CD14-positive monocyte (primary cell): ENCODE data around the gene DNAJC30. TPM values are rescaled to one million over a fixed set of nuclear protein-coding genes. Genes with fewer than 3 reads are reported as not detected.

ENCODE experiments used
- DNase-seq, 3 donors: peaks; one replicate each; pipeline ENCODE4 v3.0.0-alpha.2; 2011 to 2022
- H2AFZ ChIP-seq: 2 replicates; pipeline ENCODE4 v1.6.0; 2012; ENCODE audit warnings: mild to moderate bottlenecking, low read depth, low read length, inconsistent platforms; ENCODE audit not compliant: insufficient read depth, poor library complexity, severe bottlenecking
- H3K27ac ChIP-seq, 2 donors: 1 replicate in 1 of 2; 2 replicates in 1 of 2; pipeline ENCODE4 v1.5.1; 2012 to 2013; ENCODE audit warnings: low read length in 2 of 2, control low read depth in 1 of 2, inconsistent platforms in 1 of 2, low read depth in 1 of 2, mild to moderate bottlenecking in 1 of 2
- H3K27me3 ChIP-seq, 2 donors: one replicate each; pipeline versions ENCODE4 v1.6.0 to v1.6.1; 2011 to 2013; ENCODE audit warnings: low read length in 2 of 2; ENCODE audit not compliant: control insufficient read depth in 2 of 2, insufficient read depth in 2 of 2
- H3K36me3 ChIP-seq, 2 donors: replicated peaks in 1 of 2; 1 replicate in 1 of 2; 2 replicates in 1 of 2; pipeline versions ENCODE4 v1.5.1 to v1.6.1; 2012 to 2013; ENCODE audit warnings: low read length in 2 of 2, control low read depth in 1 of 2, inconsistent platforms in 1 of 2, mild to moderate bottlenecking in 1 of 2; ENCODE audit not compliant: insufficient read depth in 2 of 2, control insufficient read depth in 1 of 2
- H3K4me1 ChIP-seq, 2 donors: 1 replicate in 1 of 2; 2 replicates in 1 of 2; pipeline versions ENCODE4 v1.5.1 to v1.6.1; 2012 to 2013; ENCODE audit warnings: low read length in 2 of 2, control low read depth in 1 of 2, inconsistent platforms in 1 of 2, mild to moderate bottlenecking in 1 of 2, moderate library complexity in 1 of 2; ENCODE audit not compliant: insufficient read depth in 2 of 2, control insufficient read depth in 1 of 2
- H3K4me2 ChIP-seq: replicated peaks from 2 replicates; pipeline ENCODE3; 2012; ENCODE audit warnings: low read length, moderate library complexity, mild to moderate bottlenecking; ENCODE audit not compliant: poor library complexity, severe bottlenecking; ENCODE audit errors: extremely low read depth
- H3K4me3 ChIP-seq, 3 experiments: fragments of 200-600 bp in 1 of 3; sonication (generic) in 1 of 3; replicated peaks in 1 of 3; 1 replicate in 2 of 3; 2 replicates in 1 of 3; pipeline ENCODE4 v1.5.1; 2011 to 2013; ENCODE audit warnings: low read length in 3 of 3, mild to moderate bottlenecking in 3 of 3, control low read depth in 2 of 3, low read depth in 2 of 3, inconsistent platforms in 1 of 3, moderate library complexity in 1 of 3
- H3K79me2 ChIP-seq: 2 replicates; pipeline ENCODE4 v1.6.0; 2012; ENCODE audit warnings: mild to moderate bottlenecking, control low read depth, inconsistent platforms, low read length, moderate library complexity; ENCODE audit not compliant: insufficient read depth
- H3K9ac ChIP-seq: 2 replicates; pipeline ENCODE4 v1.6.0; 2017; ENCODE audit warnings: low read length, mild to moderate bottlenecking; ENCODE audit not compliant: insufficient read depth, poor library complexity, severe bottlenecking
- H3K9me3 ChIP-seq, 2 donors: replicated peaks in 1 of 2; 1 replicate in 1 of 2; 2 replicates in 1 of 2; pipeline versions ENCODE4 v1.5.1 to v1.6.1; 2012 to 2013; ENCODE audit warnings: low read length in 2 of 2, control low read depth in 1 of 2; ENCODE audit not compliant: control insufficient read depth in 1 of 2, insufficient read depth in 1 of 2
- H4K20me1 ChIP-seq: 2 replicates; pipeline ENCODE4 v1.6.0; 2012; ENCODE audit warnings: mild to moderate bottlenecking, low read length, control low read depth, moderate library complexity; ENCODE audit not compliant: insufficient read depth
- H3K27ac Mint-ChIP-seq, 7 donors: one replicate each; pipeline ENCODE4 v1.8.0; 2020; ENCODE audit warnings: mild to moderate bottlenecking in 7 of 7, mixed read lengths in 7 of 7, moderate library complexity in 6 of 7, inconsistent platforms in 2 of 7
- H3K27me3 Mint-ChIP-seq, 3 donors: one replicate each; pipeline ENCODE4 v1.8.0; 2021 to 2022; ENCODE audit warnings: low read depth in 3 of 3, mild to moderate bottlenecking in 3 of 3, mixed read lengths in 3 of 3, moderate library complexity in 3 of 3, inconsistent platforms in 1 of 3
- H3K36me3 Mint-ChIP-seq, 2 donors: one replicate each; pipeline ENCODE4 v1.8.0; 2020; ENCODE audit warnings: mixed read lengths in 2 of 2, inconsistent platforms in 1 of 2, mild to moderate bottlenecking in 1 of 2
- H3K4me1 Mint-ChIP-seq: one replicate; pipeline ENCODE4 v1.8.0; 2020; ENCODE audit warnings: mild to moderate bottlenecking, mixed read lengths
- H3K4me3 Mint-ChIP-seq, 2 donors: one replicate each; pipeline ENCODE4 v1.8.0; 2020; ENCODE audit warnings: mild to moderate bottlenecking in 2 of 2, mixed read lengths in 2 of 2, moderate library complexity in 1 of 2
- H3K9me3 Mint-ChIP-seq, 7 donors: one replicate each; pipeline ENCODE4 v1.8.0; 2020 to 2022; ENCODE audit warnings: mixed read lengths in 7 of 7, mild to moderate bottlenecking in 6 of 7, moderate library complexity in 6 of 7, inconsistent platforms in 2 of 7
- CTCF ChIP-seq: fragments of 200-600 bp; IDR thresholded peaks from one replicate; pipeline ENCODE4 v1.8.0; 2022; ENCODE audit warnings: antibody characterized with exemption, mild to moderate bottlenecking
- WGBS: methylation state at CpG from one replicate; pipeline ENCODE4 v1.1.5; 2013; ENCODE audit warnings: missing lambda C conversion rate; ENCODE audit not compliant: insufficient coverage; 5-methylcytosine and 5-hydroxymethylcytosine counted together
- intact Hi-C, 2 donors: fragments of 100-400 bp; cut with micrococcal nuclease; formaldehyde crosslinking; loops; one replicate each; pipeline versions ENCODE4 v1.15.0 to v1.15.1; 2023
- polyA plus RNA-seq, 3 donors: library from polyadenylated mRNA; depleted of rRNA in 1 of 3; unstranded in 2 of 3; stranded (reverse) in 1 of 3; fragments of 300-500 nt in 2 of 3; fragments of >200 nt in 1 of 3; fragmentation: Illumina TruSeq in 2 of 3; gene quantifications; 1 replicate in 2 of 3; 2 replicates in 1 of 3; pipeline ENCODE4 v1.2.3, GENCODE V29; 2012 to 2021

The DNAJC30 gene
- polyA plus RNA-seq, 3 donors: 2.4 to 5.2 (median 3.2) TPM

- H3K36me3 Mint-ChIP-seq: no peaks in the 10 kb centered on the region
- Histone ChIP-seq H3K79me2 (no peaks in the 10 kb centered on the region), H3K9me3 (peaks cover 0 to 3% of the 10 kb centered on the region in 2 donors), H2AFZ (no peak overlapping the region), H3K27ac (no peak overlapping the region), H3K27me3 (peaks cover 20 to 56% of the 10 kb centered on the region in 2 donors), H3K4me1 (peaks cover 9 to 13% of the 10 kb centered on the region in 2 donors), H3K4me2 (no peak overlapping the region), H3K4me3 (no peak overlapping the region), H4K20me1 (no peaks in the 10 kb centered on the region), H3K9ac (no peak overlapping the region), H3K36me3 (no peaks in the 10 kb centered on the region)
- peaks cover 10% of the 10 kb centered on the region for H3K4me1 Mint-ChIP-seq
- peaks cover 0 to 11% (median 3%) of the 10 kb centered on the region in 7 donors for H3K9me3 Mint-ChIP-seq
- no peak for TF ChIP-seq CTCF
- no peak overlapping the region for H3K4me3 Mint-ChIP-seq
- intact Hi-C loops: no loop called here
- H3K27ac Mint-ChIP-seq: no peak overlapping the region
- DNase-seq: no peak
- H3K27me3 Mint-ChIP-seq: peaks cover 47 to 72% (median 59%) of the 10 kb centered on the region in 3 donors
- 49% methylated on average over 4 of the region's 12 CpGs for WGBS
These were observed 12.0 kb downstream of the DNAJC30 start for GRCh38 chr7:73671322-73671661.

DNA sequence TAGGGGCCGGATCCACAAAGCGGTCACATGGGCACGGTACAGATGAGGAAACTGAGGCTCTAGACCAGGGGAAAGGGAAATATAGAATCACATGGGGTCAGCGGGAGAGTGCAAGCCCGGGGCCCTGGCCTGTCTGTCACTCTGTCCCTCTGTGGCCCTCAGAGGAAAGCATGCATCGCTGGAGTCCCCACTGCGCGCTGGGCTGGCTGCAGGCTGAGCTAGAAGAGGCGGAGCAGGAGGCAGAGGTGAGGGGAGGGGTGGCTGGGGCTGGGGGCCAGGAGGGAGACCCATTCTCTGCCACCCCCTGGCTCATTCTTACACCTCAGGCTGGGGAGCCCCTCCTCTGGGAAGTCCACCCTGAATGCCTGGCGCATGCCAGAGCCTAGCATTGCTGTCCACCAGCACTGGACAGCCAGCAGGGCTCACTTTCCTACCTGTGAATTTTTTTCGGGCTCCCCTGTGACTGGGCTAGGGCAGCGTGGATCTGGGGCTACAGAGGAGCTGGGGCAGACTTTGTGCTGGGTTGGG, 13.3 kb downstream of the DNAJC30 start:
- TF ChIP-seq CTCF: no peak
- peaks cover 12% of the 10 kb centered on the region for H3K4me1 Mint-ChIP-seq
- WGBS: 61% methylated on average over 5 of the region's 12 CpGs
- H3K27me3 Mint-ChIP-seq: peaks cover 61 to 86% (median 67%) of the 10 kb centered on the region in 3 donors
- no peak overlapping the region for H3K27ac Mint-ChIP-seq
- DNase-seq: no peak
- Histone ChIP-seq H3K4me1 (peaks cover 9 to 13% of the 10 kb centered on the region in 2 donors), H3K79me2 (no peaks in the 10 kb centered on the region), H3K27me3 (peaks cover 25 to 70% of the 10 kb centered on the region in 2 donors), H2AFZ (no peak overlapping the region), H3K9me3 (peaks cover 3 to 4% of the 10 kb centered on the region in 2 donors), H3K27ac (no peak overlapping the region), H3K4me2 (no peak overlapping the region), H3K36me3 (no peaks in the 10 kb centered on the region), H3K4me3 (no peak overlapping the region), H3K9ac (no peak overlapping the region), H4K20me1 (no peaks in the 10 kb centered on the region)
- peak overlapping the region in 1 of 2 donors; percentile 75 for H3K4me3 Mint-ChIP-seq
- intact Hi-C loops: loop anchor here (5.0 to 10.0 kb wide), 3 partner anchors 52 to 145 kb away; partner anchors contain the start of gene BAZ1B (in 1 of the 2)
- peaks cover 0 to 18% (median 7%) of the 10 kb centered on the region in 7 donors for H3K9me3 Mint-ChIP-seq
- peaks cover 0 to 2% of the 10 kb centered on the region in 2 donors for H3K36me3 Mint-ChIP-seq
